ENCODE data around the gene AGPAT4. TPM values are rescaled to one million over a fixed set of nuclear protein-coding genes. Genes with fewer than 3 reads are reported as not detected.

Gene AGPAT4
- total RNA-seq, 4 donors from 2014 or later = 0.53 to 11.6 (median 3.3) TPM

GRCh38 chr6:161198783-161199460 lies 74.9 kb downstream of the AGPAT4 start:
- Histone ChIP-seq H3K4me1 (no peaks in the 10 kb centered on the region), H3K36me3 (no peaks in the 10 kb centered on the region), H3K27me3 (no peaks in the 10 kb centered on the region), H3K9me3 (no peaks in the 10 kb centered on the region), H3K4me3 (no peak overlapping the region), H3K27ac (no peak overlapping the region)
- TF ChIP-seq CTCF (IDR thresholded peaks at IDR 0.05) (no peak), POLR2A (IDR thresholded peaks at IDR 0.05) (no peak)
- no peak for DNase-seq

DNA sequence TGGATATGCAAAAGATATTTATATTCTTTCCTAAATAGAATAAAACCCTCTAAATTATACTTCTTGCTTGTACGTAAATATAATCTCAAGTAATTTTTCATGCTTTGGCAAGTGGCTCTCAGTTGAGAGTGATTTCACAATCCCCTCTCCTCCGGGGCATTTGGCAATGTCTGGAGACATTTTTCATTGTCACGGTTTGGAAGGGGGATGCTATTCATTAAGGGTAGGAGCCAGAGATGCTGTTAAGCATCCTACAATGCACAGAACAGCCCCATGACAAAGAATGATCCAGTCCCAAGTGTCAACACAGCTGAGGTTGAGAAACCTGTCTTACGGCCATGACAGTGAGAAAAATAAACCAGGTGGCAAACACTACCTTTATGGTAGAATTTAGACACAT lies 75.7 kb downstream of the AGPAT4 start:
- H3K4me3 ChIP-seq = no peak overlapping the region
- no peaks in the 10 kb centered on the region for H3K36me3 ChIP-seq
- no peak overlapping the region for H3K27ac ChIP-seq
- no peaks in the 10 kb centered on the region for H3K4me1 ChIP-seq
- TF ChIP-seq POLR2A (IDR thresholded peaks at IDR 0.05) (no peak), CTCF (IDR thresholded peaks at IDR 0.05) (no peak)
- no peak for DNase-seq
- H3K9me3 ChIP-seq = no peaks in the 10 kb centered on the region
- H3K27me3 ChIP-seq = no peaks in the 10 kb centered on the region

- no peak overlapping the region for H3K4me3 ChIP-seq
- no peaks in the 10 kb centered on the region for H3K9me3 ChIP-seq
- no peaks in the 10 kb centered on the region for H3K27me3 ChIP-seq
- no peak for DNase-seq
- H3K36me3 ChIP-seq = no peaks in the 10 kb centered on the region
- no peak for TF ChIP-seq POLR2A (IDR thresholded peaks at IDR 0.05)
- TF ChIP-seq CTCF (IDR thresholded peaks at IDR 0.05) = no peak
- H3K4me1 ChIP-seq = no peaks in the 10 kb centered on the region
- H3K27ac ChIP-seq = no peak overlapping the region
Measured at GRCh38 chr6:161195386-161195785, 78.5 kb downstream of the AGPAT4 start.

DNA sequence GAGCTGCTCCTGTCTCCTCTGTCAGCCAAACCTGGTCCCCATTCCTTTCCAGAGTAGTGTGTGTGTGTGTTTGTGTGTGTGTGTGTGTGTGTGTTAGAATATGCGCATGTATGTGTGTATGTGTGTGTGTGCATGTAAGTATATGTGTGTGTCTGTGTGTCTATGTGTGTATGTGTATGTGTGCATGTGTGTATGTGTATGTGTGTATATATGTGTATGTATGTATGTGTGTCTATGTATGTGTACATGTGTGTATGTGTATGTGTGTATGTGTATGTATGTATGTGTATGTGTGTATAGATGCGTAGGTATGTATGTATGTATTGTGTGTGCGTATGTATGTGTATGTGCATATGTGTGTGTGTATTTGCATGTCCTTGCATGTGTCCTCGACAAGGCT lies 79.5 kb downstream of the AGPAT4 start:
- Histone ChIP-seq H3K36me3 (no peaks in the 10 kb centered on the region), H3K27me3 (no peaks in the 10 kb centered on the region), H3K4me1 (no peaks in the 10 kb centered on the region), H3K4me3 (no peak overlapping the region), H3K9me3 (no peaks in the 10 kb centered on the region), H3K27ac (no peak overlapping the region)
- DNase-seq = no peak
- no peak for TF ChIP-seq POLR2A (IDR thresholded peaks at IDR 0.05)
- TF ChIP-seq CTCF (IDR thresholded peaks at IDR 0.05) = no peak

DNA sequence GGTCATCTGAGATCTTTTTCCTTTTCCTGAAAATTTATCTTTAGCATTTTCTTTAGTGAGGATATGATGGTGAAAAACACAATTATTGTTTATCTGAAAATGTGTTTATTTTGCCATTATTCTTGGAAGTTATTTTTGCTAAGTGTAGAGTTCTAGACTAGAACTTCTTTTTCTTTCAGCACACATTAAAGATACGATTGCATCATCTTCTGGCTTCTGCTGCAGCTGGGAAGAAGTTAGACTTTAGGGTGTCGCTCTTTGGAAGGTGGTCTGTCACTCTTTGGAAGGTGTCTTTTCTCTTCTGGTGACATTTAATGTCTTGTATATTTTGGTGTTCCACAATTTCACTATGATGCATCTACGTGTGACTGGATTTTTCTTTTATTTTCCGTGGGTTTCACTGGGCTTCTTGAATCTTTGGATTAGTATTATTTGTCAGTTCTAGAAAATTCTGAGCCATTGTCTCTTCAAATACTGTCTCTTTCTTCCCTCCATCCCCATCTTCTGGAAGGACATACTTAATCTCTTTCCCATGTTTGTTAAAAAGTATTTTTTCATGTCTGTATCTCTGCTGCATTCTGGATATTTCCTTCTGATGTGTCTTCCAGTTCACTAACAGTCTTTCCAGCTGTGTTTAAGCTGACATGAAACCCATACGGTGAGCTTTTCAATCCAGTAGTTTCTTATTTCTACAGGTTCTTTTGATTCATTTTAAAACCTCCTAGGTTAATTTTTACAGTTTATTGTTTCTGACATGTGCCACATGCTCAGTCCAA lies 81.0 kb downstream of the AGPAT4 start:
- no peaks in the 10 kb centered on the region for H3K4me1 ChIP-seq
- H3K4me3 ChIP-seq = no peak overlapping the region
- H3K9me3 ChIP-seq = no peaks in the 10 kb centered on the region
- no peak overlapping the region for H3K27ac ChIP-seq
- DNase-seq = no peak
- TF ChIP-seq POLR2A (IDR thresholded peaks at IDR 0.05) = no peak
- no peak for TF ChIP-seq CTCF (IDR thresholded peaks at IDR 0.05)
- H3K36me3 ChIP-seq = no peaks in the 10 kb centered on the region
- no peaks in the 10 kb centered on the region for H3K27me3 ChIP-seq
